Prostate gland (tissue), 2 donors: ENCODE results near the gene LBHD2. TPM values are rescaled to one million over a fixed set of nuclear protein-coding genes. Genes with fewer than 3 reads are reported as not detected.
A peak's percentile ranks its signal among the peaks of the same experiment; 100 is the strongest.

Source experiments
- DNase-seq: peaks from one replicate; pipeline ENCODE4 v3.0.0-alpha.2; 2019; ENCODE audit warnings: low spot score
- H3K27ac ChIP-seq, 2 donors: fragments of 200-600 bp; sonication (generic); 2 replicates each; pipeline ENCODE4 v1.5.1; 2017 to 2019
- H3K27me3 ChIP-seq: fragments of 200-600 bp; sonication (generic); replicated peaks from 2 replicates; pipeline ENCODE4 v1.5.1; 2019; ENCODE audit not compliant: insufficient read depth
- H3K36me3 ChIP-seq, 2 donors: fragments of 200-600 bp; sonication (generic); 1 replicate in 1 of 2; 2 replicates in 1 of 2; pipeline versions ENCODE4 v1.5.1 to v1.8.1; 2017 to 2019
- H3K4me1 ChIP-seq: fragments of 200-600 bp; sonication (generic); replicated peaks from 2 replicates; pipeline ENCODE4 v1.5.1; 2019
- H3K4me3 ChIP-seq, 2 donors: fragments of 200-600 bp; sonication (generic); 2 replicates each; pipeline ENCODE4 v1.5.1; 2017 to 2019
- H3K9me3 ChIP-seq: fragments of 200-600 bp; sonication (generic); 2 replicates; pipeline ENCODE4 v1.5.1; 2017
- CTCF ChIP-seq, 4 experiments: fragments of 200-600 bp in 2 of 4; fragments of 450-650 bp in 2 of 4; sonication (generic) in 2 of 4; IDR thresholded peaks; 1 replicate in 3 of 4; 2 replicates in 1 of 4; pipeline ENCODE4 v1.5.1; 2016 to 2019; ENCODE audit warnings: antibody characterized with exemption in 4 of 4, mild to moderate bottlenecking in 2 of 4, moderate library complexity in 2 of 4
- POLR2A ChIP-seq: fragments of 450-650 bp; IDR thresholded peaks from one replicate; pipeline ENCODE4 v1.6.1; 2016; ENCODE audit warnings: antibody characterized with exemption, mild to moderate bottlenecking
- POLR2AphosphoS5 ChIP-seq: sonication (generic); formaldehyde crosslinking; IDR thresholded peaks from one replicate; pipeline ENCODE4 v1.6.1; 2017; ENCODE audit warnings: antibody characterized with exemption
- WGBS: methylation state at CpG from one replicate; pipeline ENCODE4 v1.1.5; 2018; 5-methylcytosine and 5-hydroxymethylcytosine counted together
- intact Hi-C: fragments of 100-400 bp; cut with DNase I; formaldehyde crosslinking; loops from one replicate; pipeline ENCODE4 v1.14.2; 2022
- total RNA-seq, 2 donors: library from RNA; depleted of rRNA; stranded (reverse); fragments of >200 nt; gene quantifications; one replicate each; pipeline ENCODE4 v1.1.0, GENCODE V29; 2016

LBHD2 gene
- total RNA-seq, 2 donors from 2014 or later = 3.3 TPM; not detected in 1

DNA sequence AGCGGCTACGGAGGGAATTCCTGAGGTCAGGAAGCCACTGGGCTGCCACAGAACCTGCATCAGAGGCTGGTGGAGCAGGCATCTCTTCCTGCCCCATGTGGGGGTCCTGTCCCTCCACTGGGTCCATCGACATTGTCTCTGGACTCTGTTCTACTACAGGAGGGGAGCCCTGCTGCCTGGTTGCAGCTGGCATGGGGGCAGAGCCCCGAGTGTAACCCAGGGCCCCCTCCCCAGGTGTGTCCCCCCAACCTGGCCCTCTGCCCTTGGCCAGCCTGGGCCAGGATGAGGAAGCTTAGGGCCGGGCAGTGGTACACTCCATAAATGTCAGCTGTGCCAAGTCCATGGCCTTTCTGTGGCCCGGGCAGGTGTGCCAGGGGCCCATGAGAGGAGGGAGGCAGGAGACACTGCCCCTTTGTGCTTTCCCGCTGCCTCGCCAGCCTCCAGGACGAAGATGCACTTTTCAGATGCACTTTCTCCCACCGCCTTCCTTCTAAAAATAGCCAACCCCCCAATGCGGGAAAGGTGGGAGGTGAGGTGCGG, 6.5 kb downstream of the LBHD2 start:
- no peak overlapping the region for H3K27ac ChIP-seq
- H3K4me3 ChIP-seq = no peak overlapping the region
- WGBS = 69% methylated on average over 12 of the region's 12 CpGs
- TF ChIP-seq CTCF (IDR thresholded peaks at IDR 0.05) = no peak
- H3K4me1 ChIP-seq = no peaks in the 10 kb centered on the region
- DNase-seq = no peak
- intact Hi-C loops = no loop called here
- no peaks in the 10 kb centered on the region for H3K9me3 ChIP-seq
- H3K36me3 ChIP-seq = no peaks in the 10 kb centered on the region
- H3K27me3 ChIP-seq = peaks cover 2% of the 10 kb centered on the region

GRCh38 chr14:103091041-103091882, 7.3 kb downstream of the LBHD2 start:
- intact Hi-C loops = no loop called here
- Histone ChIP-seq H3K27me3 (no peaks in the 10 kb centered on the region), H3K27ac (peak overlapping the region in 1 of 2 donors; percentile 25), H3K36me3 (no peaks in the 10 kb centered on the region), H3K4me3 (peak overlapping the region; percentile 34 to 41), H3K4me1 (no peaks in the 10 kb centered on the region), H3K9me3 (no peaks in the 10 kb centered on the region)
- 11% methylated on average over 34 of the region's 69 CpGs for WGBS
- peak; percentile 42 for DNase-seq
- no peak for TF ChIP-seq POLR2A
- peak in 3 of 4 experiments; percentile 23 to 65 (median 39) for TF ChIP-seq CTCF (IDR thresholded peaks at IDR 0.05)

- intact Hi-C loops = no loop called here
- Histone ChIP-seq H3K4me1 (no peaks in the 10 kb centered on the region), H3K36me3 (no peaks in the 10 kb centered on the region), H3K27ac (peak overlapping the region in 1 of 2 donors; percentile 25), H3K4me3 (peak overlapping the region; percentile 34 to 41), H3K27me3 (no peaks in the 10 kb centered on the region), H3K9me3 (no peaks in the 10 kb centered on the region)
- TF ChIP-seq POLR2AphosphoS5 (no peak), CTCF (IDR thresholded peaks at IDR 0.05) (no peak), POLR2A (no peak)
- 69% methylated on average over 9 of the region's 9 CpGs for WGBS
- no peak for DNase-seq
Observed at GRCh38 chr14:103091883-103092222, 7.8 kb downstream of the LBHD2 start.

DNA sequence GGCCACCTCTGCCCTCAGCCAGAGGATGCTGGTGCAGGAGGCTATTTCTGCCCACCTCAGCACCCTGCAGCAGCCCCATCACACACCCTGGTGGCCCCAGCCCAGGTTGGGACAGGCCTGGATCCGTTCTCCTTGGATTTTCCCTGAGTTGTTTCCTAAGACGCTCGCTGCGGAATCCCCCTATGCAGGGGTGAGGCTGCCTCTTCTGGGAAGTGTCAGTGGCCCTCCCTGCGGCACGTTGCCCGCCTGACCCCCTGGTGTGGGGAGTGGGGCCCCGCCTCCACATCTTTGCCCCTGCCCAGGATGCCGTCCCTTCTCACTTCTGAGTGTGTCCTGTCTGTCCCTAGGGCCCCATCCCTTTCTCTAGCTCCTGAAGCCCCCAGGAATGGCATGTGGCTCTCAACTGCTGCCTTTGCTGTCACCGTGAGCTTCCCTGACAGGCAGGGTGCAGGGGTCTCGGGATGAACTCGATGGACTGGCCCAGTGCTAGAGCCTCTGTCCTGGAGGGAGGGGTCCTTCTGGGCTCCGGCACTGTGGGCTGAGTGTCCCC, 9.9 kb downstream of the LBHD2 start:
- H3K27me3 ChIP-seq = no peaks in the 10 kb centered on the region
- H3K4me1 ChIP-seq = no peaks in the 10 kb centered on the region
- intact Hi-C loops = no loop called here
- TF ChIP-seq CTCF (IDR thresholded peaks at IDR 0.05) (no peak), POLR2A (no peak), POLR2AphosphoS5 (no peak)
- H3K9me3 ChIP-seq = no peaks in the 10 kb centered on the region
- DNase-seq = no peak
- no peak overlapping the region for H3K4me3 ChIP-seq
- H3K36me3 ChIP-seq = no peaks in the 10 kb centered on the region
- 71% methylated on average over 13 of the region's 13 CpGs for WGBS
- H3K27ac ChIP-seq = peak overlapping the region; percentile 22 to 43
